Activated T-cell treated with anti-CD3 and anti-CD28 coated beads, Interleukin-2, amount 50 U/mL, for 1 hour (primary cell): ENCODE results near the gene PDE7B.

Experiments used
- DNase-seq: peaks from one replicate; pipeline ENCODE4 v3.0.0-alpha.2; 2020

PDE7B gene

GRCh38 chr6:135851442-135852271, at the start of gene PDE7B:
TSS of gene PDE7B (plus strand) at chr6:135851701.
- DNase-seq: peak; percentile 48

- no peak for DNase-seq
These were observed 49.6 kb upstream of the PDE7B start for GRCh38 chr6:135801755-135802465.

GRCh38 chr6:135810486-135810885, 41.0 kb upstream of the PDE7B start:
- DNase-seq: no peak

- DNase-seq: no peak
These were observed 40.3 kb upstream of the PDE7B start for GRCh38 chr6:135811170-135811569.

- DNase-seq: no peak
These were observed 39.6 kb upstream of the PDE7B start for GRCh38 chr6:135811644-135812526.

- DNase-seq: no peak
These were observed 38.1 kb upstream of the PDE7B start for GRCh38 chr6:135813401-135813800.

GRCh38 chr6:135814043-135814442, 37.5 kb upstream of the PDE7B start:
- DNase-seq: no peak

- no peak for DNase-seq
These were observed 36.3 kb upstream of the PDE7B start for GRCh38 chr6:135815216-135815615.

GRCh38 chr6:135817035-135817434, 34.5 kb upstream of the PDE7B start:
- DNase-seq: no peak

- no peak for DNase-seq
These were observed 31.8 kb upstream of the PDE7B start for GRCh38 chr6:135819665-135820064.

- DNase-seq: no peak
These were observed 31.2 kb upstream of the PDE7B start for GRCh38 chr6:135820340-135820739.

- no peak for DNase-seq
These were observed 27.6 kb upstream of the PDE7B start for GRCh38 chr6:135823851-135824250.

GRCh38 chr6:135826236-135826804, 25.2 kb upstream of the PDE7B start:
- no peak for DNase-seq

- no peak for DNase-seq
These were observed 23.5 kb upstream of the PDE7B start for GRCh38 chr6:135828021-135828420.

GRCh38 chr6:135830452-135830881, 21.0 kb upstream of the PDE7B start:
- DNase-seq: no peak

GRCh38 chr6:135831016-135831415, 20.5 kb upstream of the PDE7B start:
- DNase-seq: no peak

- no peak for DNase-seq
These were observed 19.3 kb upstream of the PDE7B start for GRCh38 chr6:135832166-135832565.

- no peak for DNase-seq
These were observed 17.7 kb upstream of the PDE7B start for GRCh38 chr6:135833771-135834170.

GRCh38 chr6:135837735-135838449, 13.6 kb upstream of the PDE7B start:
- DNase-seq: no peak

GRCh38 chr6:135839121-135839520, 12.4 kb upstream of the PDE7B start:
- no peak for DNase-seq

GRCh38 chr6:135842618-135843392, 8.7 kb upstream of the PDE7B start:
- no peak for DNase-seq
